Stimulated activated effector memory CD8-positive, alpha-beta T cell treated with anti-CD3 and anti-CD28 coated beads, Interleukin-12 subunit alpha, Interleukin-12 subunit beta, amount 100 ng/mL, for 72 hours (primary cell): ENCODE data around the gene TRA2B.

Experiments used
- ATAC-seq: fragments of 150-1000 bp; cut with Tn5 transposase; 2 replicates; pipeline ENCODE4 v1.10.0; 2021
- DNase-seq, 2 donors: peaks; one replicate each; pipeline ENCODE4 v3.0.0; 2021 to 2022; ENCODE audit warnings: low spot score in 2 of 2
- H3K27ac Mint-ChIP-seq: one replicate; pipeline ENCODE4 v1.8.0; 2022; ENCODE audit warnings: mild to moderate bottlenecking, mixed read lengths
- H3K36me3 Mint-ChIP-seq: one replicate; pipeline ENCODE4 v1.8.0; 2022; ENCODE audit warnings: mild to moderate bottlenecking, mixed read lengths
- H3K4me1 Mint-ChIP-seq: one replicate; pipeline ENCODE4 v1.8.0; 2022; ENCODE audit warnings: mixed read lengths
- H3K4me3 Mint-ChIP-seq: one replicate; pipeline ENCODE4 v1.8.0; 2022; ENCODE audit warnings: mild to moderate bottlenecking, mixed read lengths
- H3K9me3 Mint-ChIP-seq: one replicate; pipeline ENCODE4 v1.8.0; 2022; ENCODE audit warnings: mixed read lengths

TRA2B gene

GRCh38 chr3:185961675-185962232 is 23.9 kb upstream of the TRA2B start:
- H3K4me1 Mint-ChIP-seq, result no peaks in the 10 kb centered on the region
- H3K27ac Mint-ChIP-seq, result no peak overlapping the region
- no peaks in the 10 kb centered on the region for H3K36me3 Mint-ChIP-seq
- H3K9me3 Mint-ChIP-seq, result no peaks in the 10 kb centered on the region
- no peak for DNase-seq
- H3K4me3 Mint-ChIP-seq, result no peak overlapping the region
- peak; percentile 42 for ATAC-seq

- H3K4me1 Mint-ChIP-seq, result no peaks in the 10 kb centered on the region
- H3K9me3 Mint-ChIP-seq, result no peaks in the 10 kb centered on the region
- DNase-seq (no peak), ATAC-seq (peak; percentile 32)
- no peaks in the 10 kb centered on the region for H3K36me3 Mint-ChIP-seq
- no peak overlapping the region for H3K27ac Mint-ChIP-seq
- no peak overlapping the region for H3K4me3 Mint-ChIP-seq
Observed at GRCh38 chr3:185960522-185961288, 22.9 kb upstream of the TRA2B start.

GRCh38 chr3:185959609-185960521 is 22.1 kb upstream of the TRA2B start:
- ATAC-seq (no peak), DNase-seq (no peak)
- H3K4me1 Mint-ChIP-seq, result no peaks in the 10 kb centered on the region
- H3K4me3 Mint-ChIP-seq, result no peak overlapping the region
- H3K9me3 Mint-ChIP-seq, result no peaks in the 10 kb centered on the region
- no peak overlapping the region for H3K27ac Mint-ChIP-seq
- H3K36me3 Mint-ChIP-seq, result no peaks in the 10 kb centered on the region

GRCh38 chr3:185958626-185959025 is 20.8 kb upstream of the TRA2B start:
- H3K9me3 Mint-ChIP-seq, result no peaks in the 10 kb centered on the region
- H3K4me3 Mint-ChIP-seq, result no peak overlapping the region

GRCh38 chr3:185956244-185956643 is 18.4 kb upstream of the TRA2B start:
- ATAC-seq, result no peak
- H3K4me3 Mint-ChIP-seq, result no peak overlapping the region

More at GRCh38 chr3:185958626-185959025, 20.8 kb upstream of the TRA2B start:
- Mint-ChIP-seq H3K4me1 (no peaks in the 10 kb centered on the region), H3K36me3 (no peaks in the 10 kb centered on the region), H3K27ac (no peak overlapping the region)
- ATAC-seq (no peak), DNase-seq (no peak)

GRCh38 chr3:185954366-185954723 is 16.5 kb upstream of the TRA2B start:
- H3K27ac Mint-ChIP-seq, result no peak overlapping the region
- H3K36me3 Mint-ChIP-seq, result no peaks in the 10 kb centered on the region
- no peak for ATAC-seq
- no peaks in the 10 kb centered on the region for H3K4me1 Mint-ChIP-seq
- H3K9me3 Mint-ChIP-seq, result no peaks in the 10 kb centered on the region
- DNase-seq, result no peak
- no peak overlapping the region for H3K4me3 Mint-ChIP-seq

More at GRCh38 chr3:185956244-185956643, 18.4 kb upstream of the TRA2B start:
- DNase-seq, result no peak
- Mint-ChIP-seq H3K27ac (no peak overlapping the region), H3K4me1 (no peaks in the 10 kb centered on the region), H3K36me3 (no peaks in the 10 kb centered on the region), H3K9me3 (no peaks in the 10 kb centered on the region)

GRCh38 chr3:185950728-185951127 is 12.9 kb upstream of the TRA2B start:
- H3K36me3 Mint-ChIP-seq, result no peaks in the 10 kb centered on the region
- ATAC-seq (no peak), DNase-seq (no peak)
- H3K4me3 Mint-ChIP-seq, result no peak overlapping the region
- no peaks in the 10 kb centered on the region for H3K9me3 Mint-ChIP-seq
- H3K27ac Mint-ChIP-seq, result no peak overlapping the region
- no peaks in the 10 kb centered on the region for H3K4me1 Mint-ChIP-seq

- DNase-seq (no peak), ATAC-seq (no peak)
- Mint-ChIP-seq H3K4me1 (no peaks in the 10 kb centered on the region), H3K4me3 (no peak overlapping the region), H3K36me3 (no peaks in the 10 kb centered on the region), H3K9me3 (no peaks in the 10 kb centered on the region), H3K27ac (no peak overlapping the region)
Observed at GRCh38 chr3:185949515-185949914, 11.7 kb upstream of the TRA2B start.

- DNase-seq, result no peak
- H3K4me3 Mint-ChIP-seq, result no peak overlapping the region
- H3K9me3 Mint-ChIP-seq, result no peaks in the 10 kb centered on the region
- no peak for ATAC-seq
- H3K27ac Mint-ChIP-seq, result no peak overlapping the region
- peaks cover 8% of the 10 kb centered on the region for H3K4me1 Mint-ChIP-seq
- no peaks in the 10 kb centered on the region for H3K36me3 Mint-ChIP-seq
Observed at GRCh38 chr3:185948292-185948691, 10.5 kb upstream of the TRA2B start.

- ATAC-seq, result peak; percentile 44
- Mint-ChIP-seq H3K4me3 (peak overlapping the region; percentile 26), H3K27ac (no peak overlapping the region)
Observed at GRCh38 chr3:185943760-185944106, 5.9 kb upstream of the TRA2B start.

GRCh38 chr3:185942907-185943759 is 5.3 kb upstream of the TRA2B start:
- H3K27ac Mint-ChIP-seq, result no peak overlapping the region
- H3K4me1 Mint-ChIP-seq, result peaks cover 19% of the 10 kb centered on the region
- peak; percentile 94 for ATAC-seq
- no peaks in the 10 kb centered on the region for H3K9me3 Mint-ChIP-seq
- peaks cover 3% of the 10 kb centered on the region for H3K36me3 Mint-ChIP-seq
- peak overlapping the region; percentile 26 for H3K4me3 Mint-ChIP-seq
- peak; percentile 73 to 91 for DNase-seq

More at GRCh38 chr3:185943760-185944106, 5.9 kb upstream of the TRA2B start:
- DNase-seq, result no peak
- H3K36me3 Mint-ChIP-seq, result no peaks in the 10 kb centered on the region
- H3K4me1 Mint-ChIP-seq, result peaks cover 16% of the 10 kb centered on the region
- no peaks in the 10 kb centered on the region for H3K9me3 Mint-ChIP-seq

- Mint-ChIP-seq H3K36me3 (peaks cover 10% of the 10 kb centered on the region), H3K4me1 (peaks cover 26% of the 10 kb centered on the region), H3K4me3 (no peak overlapping the region), H3K27ac (no peak overlapping the region), H3K9me3 (no peaks in the 10 kb centered on the region)
- ATAC-seq (no peak), DNase-seq (no peak)
Observed at GRCh38 chr3:185942396-185942795, 4.6 kb upstream of the TRA2B start.

- ATAC-seq (no peak), DNase-seq (no peak)
- Mint-ChIP-seq H3K27ac (no peak overlapping the region), H3K4me3 (no peak overlapping the region), H3K9me3 (no peaks in the 10 kb centered on the region), H3K36me3 (peaks cover 25% of the 10 kb centered on the region), H3K4me1 (peaks cover 29% of the 10 kb centered on the region)
Observed at GRCh38 chr3:185940951-185941350, 3.1 kb upstream of the TRA2B start.

GRCh38 chr3:185939721-185940120 is 1.9 kb upstream of the TRA2B start:
- Mint-ChIP-seq H3K4me3 (no peak overlapping the region), H3K4me1 (peaks cover 41% of the 10 kb centered on the region), H3K9me3 (no peaks in the 10 kb centered on the region), H3K36me3 (peaks cover 37% of the 10 kb centered on the region), H3K27ac (no peak overlapping the region)
- ATAC-seq (no peak), DNase-seq (no peak)
